ENCODE measurements around the gene CITED2. TPM values are rescaled to one million over a fixed set of nuclear protein-coding genes. Genes with fewer than 3 reads are reported as not detected.
"Not testable (repeated sequence)": the region's sequence is repeated elsewhere in the genome, so short reads cannot be mapped to it uniquely, and the experiment has no call there.

The CITED2 gene
- polyA plus RNA-seq, 3 donors = 22.9 to 71.6 (median 43.9) TPM

- H3K9me3 ChIP-seq (replicated peaks in 1 of 2; ENCODE audit: control insufficient read depth in 1 of 2, insufficient read depth in 1 of 2, low read length in 2 of 2); H3K9ac ChIP-seq (ENCODE audit: insufficient read depth, low read length, poor library complexity, severe bottlenecking); H4K20me1 ChIP-seq (ENCODE audit: insufficient read depth, low read length); H3K4me3 Mint-ChIP-seq; H3K27ac ChIP-seq (ENCODE audit: low read depth in 1 of 2, low read length in 2 of 2); H2AFZ ChIP-seq (ENCODE audit: insufficient read depth, low read depth, low read length, poor library complexity, severe bottlenecking); H3K4me2 ChIP-seq (replicated peaks; ENCODE audit: extremely low read depth, low read length, poor library complexity, severe bottlenecking); H3K27me3 ChIP-seq (ENCODE audit: control insufficient read depth in 2 of 2, insufficient read depth in 2 of 2, low read length in 2 of 2); H3K27me3 Mint-ChIP-seq (ENCODE audit: low read depth in 3 of 3); H3K36me3 Mint-ChIP-seq; H3K36me3 ChIP-seq (replicated peaks in 1 of 2; ENCODE audit: control insufficient read depth in 1 of 2, insufficient read depth in 2 of 2, low read length in 2 of 2); H3K4me3 ChIP-seq (replicated peaks in 1 of 3; ENCODE audit: low read depth in 2 of 3, low read length in 3 of 3); H3K79me2 ChIP-seq (ENCODE audit: insufficient read depth, low read length); H3K9me3 Mint-ChIP-seq: not testable (repeated sequence)
- peaks cover 16 to 31% of the 10 kb centered on the region in 2 donors for H3K4me1 ChIP-seq (ENCODE audit: control insufficient read depth in 1 of 2, insufficient read depth in 2 of 2, low read length in 2 of 2)
- no CpG with 5 or more reads among the region's 1 CpG for WGBS (ENCODE audit: insufficient coverage)
- Mint-ChIP-seq H3K4me1 (peaks cover 29% of the 10 kb centered on the region), H3K27ac (peak overlapping the region in 3 of 7 donors; percentile 13 to 81 (median 50))
- peak in 1 of 3 donors; percentile 23 for DNase-seq
- intact Hi-C loops (cut with micrococcal nuclease) = loop anchor here (5.0 to 10.0 kb wide), 3 partner anchors 41 to 548 kb away; partner anchors contain the start of gene TXLNB (in 1 of the 2)
Measured at GRCh38 chr6:139363123-139363522, 11.3 kb downstream of the CITED2 start.

- peaks cover 0 to 3% of the 10 kb centered on the region in 2 donors for H3K36me3 Mint-ChIP-seq
- Histone ChIP-seq H3K4me3 (replicated peaks in 1 of 3; ENCODE audit: low read depth in 2 of 3, low read length in 3 of 3) (no peak overlapping the region), H3K27ac (ENCODE audit: low read depth in 1 of 2, low read length in 2 of 2) (peak overlapping the region in 1 of 2 donors; percentile 53), H2AFZ (ENCODE audit: insufficient read depth, low read depth, low read length, poor library complexity, severe bottlenecking) (peak overlapping the region; percentile 24), H3K4me2 (replicated peaks; ENCODE audit: extremely low read depth, low read length, poor library complexity, severe bottlenecking) (peak overlapping the region; percentile 21), H4K20me1 (ENCODE audit: insufficient read depth, low read length) (no peaks in the 10 kb centered on the region), H3K4me1 (ENCODE audit: control insufficient read depth in 1 of 2, insufficient read depth in 2 of 2, low read length in 2 of 2) (peaks cover 16 to 31% of the 10 kb centered on the region in 2 donors), H3K27me3 (ENCODE audit: control insufficient read depth in 2 of 2, insufficient read depth in 2 of 2, low read length in 2 of 2) (no peaks in the 10 kb centered on the region), H3K9me3 (replicated peaks in 1 of 2; ENCODE audit: control insufficient read depth in 1 of 2, insufficient read depth in 1 of 2, low read length in 2 of 2) (peaks cover 0 to 6% of the 10 kb centered on the region in 2 donors), H3K9ac (ENCODE audit: insufficient read depth, low read length, poor library complexity, severe bottlenecking) (no peak overlapping the region), H3K36me3 (replicated peaks in 1 of 2; ENCODE audit: control insufficient read depth in 1 of 2, insufficient read depth in 2 of 2, low read length in 2 of 2) (no peaks in the 10 kb centered on the region), H3K79me2 (ENCODE audit: insufficient read depth, low read length) (no peaks in the 10 kb centered on the region)
- H3K4me3 Mint-ChIP-seq = no peak overlapping the region
- peaks cover 0 to 19% (median 5%) of the 10 kb centered on the region in 7 donors for H3K9me3 Mint-ChIP-seq
- no peaks in the 10 kb centered on the region for H3K27me3 Mint-ChIP-seq (ENCODE audit: low read depth in 3 of 3)
- WGBS (ENCODE audit: insufficient coverage) = no CpG with 5 or more reads among the region's 2 CpGs
- intact Hi-C loops (cut with micrococcal nuclease) = loop anchor here (5.0 to 10.0 kb wide), 3 partner anchors 39 to 546 kb away; partner anchors contain the start of gene TXLNB (in 1 of the 2)
- peaks cover 27% of the 10 kb centered on the region for H3K4me1 Mint-ChIP-seq
- DNase-seq = peak in 1 of 3 donors; percentile 7
- no peak for TF ChIP-seq CTCF (IDR thresholded peaks at IDR 0.05)
- peak overlapping the region in 4 of 7 donors; percentile 30 to 77 (median 48) for H3K27ac Mint-ChIP-seq
Measured at GRCh38 chr6:139361211-139361610, 13.2 kb downstream of the CITED2 start.
